K562 (cell line): ENCODE measurements around the gene GPATCH3. TPM values are rescaled to one million over a fixed set of nuclear protein-coding genes. Genes with fewer than 3 reads are reported as not detected.

Source experiments
- GABPA ChIP-seq: fragments of 200-800 bp; sonication (Bioruptor generic); conservative IDR thresholded peaks from 2 replicates; pipeline ENCODE4 v1.6.1; 2016; ENCODE audit warnings: low read depth, missing genetic modification characterization, missing compliant biosample characterization
- GTF2A2 ChIP-seq: IDR thresholded peaks from 2 replicates; pipeline ENCODE4 v1.6.1; 2016; ENCODE audit warnings: mild to moderate bottlenecking, missing genetic modification characterization, missing compliant biosample characterization
- MTA3 ChIP-seq: fragments of 450-650 bp; formaldehyde crosslinking; IDR thresholded peaks from 2 replicates; pipeline ENCODE4 v1.6.1; 2017; ENCODE audit warnings: mild to moderate bottlenecking, borderline replicate concordance
- POLR2A ChIP-seq: fragments of 450-650 bp; conservative IDR thresholded peaks from 2 replicates; pipeline ENCODE4 v1.6.1; 2016
- POLR2G ChIP-seq: fragments of 200-400 bp; formaldehyde crosslinking; IDR thresholded peaks from 2 replicates; pipeline ENCODE4 v1.6.1; 2017; ENCODE audit warnings: low read depth, mild to moderate bottlenecking, antibody characterized with exemption, low read length, moderate library complexity
- RBM25 ChIP-seq: fragments of 200-400 bp; formaldehyde crosslinking; IDR thresholded peaks from 2 replicates; pipeline ENCODE4 v1.6.1; 2018; ENCODE audit warnings: low read length, low read depth, moderate library complexity; ENCODE audit not compliant: severe bottlenecking
- RFX5 ChIP-seq: IDR thresholded peaks from 2 replicates; pipeline ENCODE4 v1.6.1; 2011; ENCODE audit warnings: low read depth, mild to moderate bottlenecking, improper control_type of control experiment, low read length
- SAP30 ChIP-seq: fragments of 200-600 bp; sonication (generic); IDR thresholded peaks from 2 replicates; pipeline ENCODE4 v1.6.1; 2012; ENCODE audit warnings: borderline replicate concordance, low read depth, mild to moderate bottlenecking, moderate library complexity, low read length, control low read depth, inconsistent platforms; ENCODE audit not compliant: insufficient read depth, poor library complexity, severe bottlenecking
- SMAD1 ChIP-seq: fragments of 150-350 bp; IDR thresholded peaks from 2 replicates; pipeline ENCODE4 v1.6.1; 2014; ENCODE audit warnings: low read length, low read depth; ENCODE audit not compliant: partially characterized antibody
- SOX6 ChIP-seq: fragments of 450-650 bp; IDR thresholded peaks from 2 replicates; pipeline ENCODE4 v1.6.1; 2014; ENCODE audit warnings: mild to moderate bottlenecking
- U2AF2 ChIP-seq: fragments of 200-400 bp; formaldehyde crosslinking; optimal IDR thresholded peaks from 2 replicates; pipeline ENCODE3; 2017; ENCODE audit warnings: low read depth, mild to moderate bottlenecking, low read length
- ZBTB17 ChIP-seq: fragments of 450-650 bp; formaldehyde crosslinking; IDR thresholded peaks from 2 replicates; pipeline ENCODE4 v1.4.0; 2020; ENCODE audit warnings: mild to moderate bottlenecking
- ZNF24 ChIP-seq: fragments of 450-650 bp; IDR thresholded peaks from 2 replicates; pipeline ENCODE4 v1.6.1; 2016
- polyA plus RNA-seq, 8 experiments: library from polyadenylated mRNA; depleted of rRNA in 4 of 8; stranded (reverse) in 5 of 8; unstranded in 3 of 8; fragments of >200 nt; fragmentation: Nextera tagmentation in 2 of 8; fragmentation: Illumina TruSeq in 1 of 8; extraction: Ambion mirVana in 2 of 8; extraction: Trizol in 1 of 8; gene quantifications; 2 replicates each; pipeline versions ENCODE4 v1.2.1 to v1.2.3, GENCODE V29; 2011 to 2014; ENCODE audit warnings: inconsistent platforms in 1 of 8, missing spikeins in 1 of 8
- total RNA-seq, 7 experiments: library from RNA; depleted of rRNA in 6 of 7; stranded (reverse); fragments of >200 nt in 6 of 7; fragmentation: Illumina TruSeq in 2 of 7; extraction: Trizol in 2 of 7; gene quantifications; 2 replicates each; pipeline versions ENCODE4 v1.2.1 to v1.2.3, GENCODE V29; 2011 to 2021; ENCODE audit warnings: low replicate concordance in 1 of 7
- TF ChIP-seq, protein P1 (sequence below): sonication (generic); IDR thresholded peaks from 2 replicates; pipeline ENCODE4 v1.6.1; 2016
- TF ChIP-seq, protein P2 (sequence below): IDR thresholded peaks from 2 replicates; pipeline ENCODE4 v1.6.1; 2014; ENCODE audit warnings: antibody characterized with exemption
- TF ChIP-seq, protein P3 (sequence below): fragments of 150-350 bp; conservative IDR thresholded peaks from 2 replicates; pipeline ENCODE4 v1.6.1; 2014; ENCODE audit warnings: low read length
- TF ChIP-seq, protein P4 (sequence below): fragments of 200-800 bp; sonication (Bioruptor generic); IDR thresholded peaks from 2 replicates; pipeline ENCODE4 v1.6.1; 2017; ENCODE audit warnings: missing genetic modification characterization, missing compliant biosample characterization
- TF ChIP-seq, protein P5 (sequence below): sonication (generic); formaldehyde crosslinking; IDR thresholded peaks from 2 replicates; pipeline ENCODE4 v1.8.0; 2022; ENCODE audit warnings: mild to moderate bottlenecking, missing genetic modification reagents, borderline replicate concordance

GPATCH3 gene
- total and polyA plus RNA-seq, 9 of the 15 experiments (the other 6 are each of a cell fraction or from before 2014, with no cell fraction given) = 1.6 to 23.0 (median 13.3) TPM

DNA sequence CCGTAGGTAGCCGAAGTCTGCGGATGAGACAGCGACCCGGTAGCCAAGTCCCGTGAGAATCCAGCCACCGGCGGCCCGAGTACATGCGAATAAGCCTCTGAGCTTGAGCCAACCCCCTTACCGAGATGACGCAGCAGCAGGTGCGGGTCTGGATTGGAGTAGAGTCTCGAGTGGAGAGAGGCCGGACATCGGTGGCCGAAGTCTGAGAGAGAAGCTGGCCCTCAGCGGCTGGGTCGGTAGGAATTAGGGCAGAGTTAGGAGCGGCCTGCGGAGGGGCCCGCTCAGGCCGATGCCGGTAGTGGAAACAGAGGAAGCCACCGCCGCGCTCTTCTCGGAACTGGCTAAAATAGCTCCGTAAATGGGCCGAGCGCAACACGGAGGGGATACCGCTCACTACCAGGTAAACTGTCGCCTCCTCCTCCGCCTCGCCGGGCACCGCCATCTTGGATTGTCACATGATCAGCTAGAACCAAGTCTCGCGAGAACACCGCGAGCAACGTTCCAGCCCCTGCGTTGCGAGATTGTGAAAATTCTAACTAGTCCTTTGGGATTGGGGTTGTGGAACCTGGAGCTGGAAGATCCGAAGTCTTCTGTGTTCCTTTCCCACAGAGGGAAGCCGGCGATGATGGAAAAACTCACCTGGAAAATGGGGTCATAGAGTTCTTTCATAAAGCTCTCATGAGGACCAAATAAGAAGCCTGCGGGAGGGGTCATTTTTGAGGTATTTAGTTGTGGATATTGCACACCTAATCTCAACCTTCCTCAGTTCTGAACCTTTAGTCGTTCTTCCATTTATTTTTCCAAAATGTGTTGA is at the start of gene GPATCH3 (continued):
- TF ChIP-seq, protein P1, sequence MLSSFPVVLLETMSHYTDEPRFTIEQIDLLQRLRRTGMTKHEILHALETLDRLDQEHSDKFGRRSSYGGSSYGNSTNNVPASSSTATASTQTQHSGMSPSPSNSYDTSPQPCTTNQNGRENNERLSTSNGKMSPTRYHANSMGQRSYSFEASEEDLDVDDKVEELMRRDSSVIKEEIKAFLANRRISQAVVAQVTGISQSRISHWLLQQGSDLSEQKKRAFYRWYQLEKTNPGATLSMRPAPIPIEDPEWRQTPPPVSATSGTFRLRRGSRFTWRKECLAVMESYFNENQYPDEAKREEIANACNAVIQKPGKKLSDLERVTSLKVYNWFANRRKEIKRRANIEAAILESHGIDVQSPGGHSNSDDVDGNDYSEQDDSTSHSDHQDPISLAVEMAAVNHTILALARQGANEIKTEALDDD = peak; percentile 98
- TF ChIP-seq MTA3 (no peak; the same call in 1 of the 2 replicates), SMAD1 (peak; percentile 68), SAP30 (peak; percentile 100), RFX5 (no peak), GABPA (tag) (peak; percentile 28; the same call in 1 of the 2 replicates), ZBTB17 (peak; percentile 45; the same call in 1 of the 2 replicates), POLR2A (peak; percentile 96), SOX6 (no peak), RBM25 (peak; percentile 90), ZNF24 (no peak), U2AF2 (no peak), POLR2G (peak; percentile 90), GTF2A2 (tag) (peak; percentile 17; the same call in 1 of the 2 replicates)
- TF ChIP-seq, protein P2, sequence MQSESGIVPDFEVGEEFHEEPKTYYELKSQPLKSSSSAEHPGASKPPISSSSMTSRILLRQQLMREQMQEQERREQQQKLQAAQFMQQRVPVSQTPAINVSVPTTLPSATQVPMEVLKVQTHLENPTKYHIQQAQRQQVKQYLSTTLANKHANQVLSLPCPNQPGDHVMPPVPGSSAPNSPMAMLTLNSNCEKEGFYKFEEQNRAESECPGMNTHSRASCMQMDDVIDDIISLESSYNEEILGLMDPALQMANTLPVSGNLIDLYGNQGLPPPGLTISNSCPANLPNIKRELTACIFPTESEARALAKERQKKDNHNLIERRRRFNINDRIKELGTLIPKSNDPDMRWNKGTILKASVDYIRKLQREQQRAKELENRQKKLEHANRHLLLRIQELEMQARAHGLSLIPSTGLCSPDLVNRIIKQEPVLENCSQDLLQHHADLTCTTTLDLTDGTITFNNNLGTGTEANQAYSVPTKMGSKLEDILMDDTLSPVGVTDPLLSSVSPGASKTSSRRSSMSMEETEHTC = peak; percentile 85; the same call in 1 of the 2 replicates
- TF ChIP-seq, protein P3, sequence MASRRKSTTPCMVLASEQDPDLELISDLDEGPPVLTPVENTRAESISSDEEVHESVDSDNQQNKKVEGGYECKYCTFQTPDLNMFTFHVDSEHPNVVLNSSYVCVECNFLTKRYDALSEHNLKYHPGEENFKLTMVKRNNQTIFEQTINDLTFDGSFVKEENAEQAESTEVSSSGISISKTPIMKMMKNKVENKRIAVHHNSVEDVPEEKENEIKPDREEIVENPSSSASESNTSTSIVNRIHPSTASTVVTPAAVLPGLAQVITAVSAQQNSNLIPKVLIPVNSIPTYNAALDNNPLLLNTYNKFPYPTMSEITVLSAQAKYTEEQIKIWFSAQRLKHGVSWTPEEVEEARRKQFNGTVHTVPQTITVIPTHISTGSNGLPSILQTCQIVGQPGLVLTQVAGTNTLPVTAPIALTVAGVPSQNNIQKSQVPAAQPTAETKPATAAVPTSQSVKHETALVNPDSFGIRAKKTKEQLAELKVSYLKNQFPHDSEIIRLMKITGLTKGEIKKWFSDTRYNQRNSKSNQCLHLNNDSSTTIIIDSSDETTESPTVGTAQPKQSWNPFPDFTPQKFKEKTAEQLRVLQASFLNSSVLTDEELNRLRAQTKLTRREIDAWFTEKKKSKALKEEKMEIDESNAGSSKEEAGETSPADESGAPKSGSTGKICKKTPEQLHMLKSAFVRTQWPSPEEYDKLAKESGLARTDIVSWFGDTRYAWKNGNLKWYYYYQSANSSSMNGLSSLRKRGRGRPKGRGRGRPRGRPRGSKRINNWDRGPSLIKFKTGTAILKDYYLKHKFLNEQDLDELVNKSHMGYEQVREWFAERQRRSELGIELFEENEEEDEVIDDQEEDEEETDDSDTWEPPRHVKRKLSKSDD = peak; percentile 94
- TF ChIP-seq, protein P4, sequence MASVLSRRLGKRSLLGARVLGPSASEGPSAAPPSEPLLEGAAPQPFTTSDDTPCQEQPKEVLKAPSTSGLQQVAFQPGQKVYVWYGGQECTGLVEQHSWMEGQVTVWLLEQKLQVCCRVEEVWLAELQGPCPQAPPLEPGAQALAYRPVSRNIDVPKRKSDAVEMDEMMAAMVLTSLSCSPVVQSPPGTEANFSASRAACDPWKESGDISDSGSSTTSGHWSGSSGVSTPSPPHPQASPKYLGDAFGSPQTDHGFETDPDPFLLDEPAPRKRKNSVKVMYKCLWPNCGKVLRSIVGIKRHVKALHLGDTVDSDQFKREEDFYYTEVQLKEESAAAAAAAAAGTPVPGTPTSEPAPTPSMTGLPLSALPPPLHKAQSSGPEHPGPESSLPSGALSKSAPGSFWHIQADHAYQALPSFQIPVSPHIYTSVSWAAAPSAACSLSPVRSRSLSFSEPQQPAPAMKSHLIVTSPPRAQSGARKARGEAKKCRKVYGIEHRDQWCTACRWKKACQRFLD (CRISPR knock-in tag) = peak; percentile 97
- TF ChIP-seq, protein P5, sequence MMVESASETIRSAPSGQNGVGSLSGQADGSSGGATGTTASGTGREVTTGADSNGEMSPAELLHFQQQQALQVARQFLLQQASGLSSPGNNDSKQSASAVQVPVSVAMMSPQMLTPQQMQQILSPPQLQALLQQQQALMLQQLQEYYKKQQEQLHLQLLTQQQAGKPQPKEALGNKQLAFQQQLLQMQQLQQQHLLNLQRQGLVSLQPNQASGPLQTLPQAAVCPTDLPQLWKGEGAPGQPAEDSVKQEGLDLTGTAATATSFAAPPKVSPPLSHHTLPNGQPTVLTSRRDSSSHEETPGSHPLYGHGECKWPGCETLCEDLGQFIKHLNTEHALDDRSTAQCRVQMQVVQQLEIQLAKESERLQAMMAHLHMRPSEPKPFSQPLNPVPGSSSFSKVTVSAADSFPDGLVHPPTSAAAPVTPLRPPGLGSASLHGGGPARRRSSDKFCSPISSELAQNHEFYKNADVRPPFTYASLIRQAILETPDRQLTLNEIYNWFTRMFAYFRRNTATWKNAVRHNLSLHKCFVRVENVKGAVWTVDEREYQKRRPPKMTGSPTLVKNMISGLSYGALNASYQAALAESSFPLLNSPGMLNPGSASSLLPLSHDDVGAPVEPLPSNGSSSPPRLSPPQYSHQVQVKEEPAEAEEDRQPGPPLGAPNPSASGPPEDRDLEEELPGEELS (CRISPR knock-in tag) = no peak
